Esophagus squamous epithelium (tissue), 4 donors: Measurements from ENCODE around the gene HECA.

Experiments used
- CTCF ChIP-seq, 6 experiments: fragments of 450-650 bp in 4 of 6; fragments of 200-600 bp in 2 of 6; sonication (generic) in 2 of 6; IDR thresholded peaks; one replicate each; pipeline ENCODE4 v1.5.1; 2016 to 2019; ENCODE audit warnings: antibody characterized with exemption in 6 of 6, mild to moderate bottlenecking in 4 of 6, moderate library complexity in 4 of 6
- POLR2A ChIP-seq, 4 donors: fragments of 450-650 bp; IDR thresholded peaks; one replicate each; pipeline ENCODE4 v1.6.1; 2017; ENCODE audit warnings: antibody characterized with exemption in 4 of 4, mild to moderate bottlenecking in 4 of 4, moderate library complexity in 3 of 4

DNA sequence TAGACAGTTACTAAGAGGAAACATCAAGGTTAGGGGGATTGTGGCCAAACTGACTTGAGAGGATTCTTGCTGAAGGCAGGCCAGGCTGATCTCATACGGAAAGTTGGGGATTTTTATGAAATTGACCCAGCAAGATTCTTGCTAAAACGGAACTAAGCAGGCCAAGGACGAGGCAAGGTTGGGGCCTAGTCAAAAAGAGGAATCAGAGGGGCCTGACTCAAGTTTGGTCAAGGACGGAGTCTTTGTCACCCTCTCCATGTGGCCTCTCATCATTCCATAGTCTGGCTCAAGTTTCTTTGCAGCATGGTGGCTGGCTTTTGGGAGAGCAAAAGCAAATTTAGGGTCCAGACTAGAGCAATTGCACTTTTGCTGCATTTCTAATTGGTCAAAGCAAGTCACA lies 7.9 kb upstream of the HECA start:
- TF ChIP-seq CTCF (IDR thresholded peaks at IDR 0.05) (no peak), POLR2A (IDR thresholded peaks at IDR 0.05) (no peak)
